ENCODE data around the gene DTD1.
"Not testable (repeated sequence)": the region's sequence is repeated elsewhere in the genome, so short reads cannot be mapped to it uniquely, and the experiment has no call there.

DTD1 gene

GRCh38 chr20:18748987-18749386 is 161.1 kb downstream of the DTD1 start:
- DNase-seq, result no peak

GRCh38 chr20:18749528-18749927 is 161.7 kb downstream of the DTD1 start:
- DNase-seq, result no peak

- no peak for DNase-seq
These were observed 162.9 kb downstream of the DTD1 start for GRCh38 chr20:18750735-18751134.

GRCh38 chr20:18754030-18754652 is 166.3 kb downstream of the DTD1 start:
- no peak for DNase-seq

- DNase-seq, result no peak
These were observed 166.8 kb downstream of the DTD1 start for GRCh38 chr20:18754653-18755045.

GRCh38 chr20:18760852-18761251 is 173.0 kb downstream of the DTD1 start:
- not testable (repeated sequence) for DNase-seq

GRCh38 chr20:18767676-18768075 is 179.8 kb downstream of the DTD1 start:
- no peak for DNase-seq

GRCh38 chr20:18773566-18773965 is 185.7 kb downstream of the DTD1 start:
- no peak for DNase-seq

- DNase-seq, result no peak
These were observed 186.4 kb downstream of the DTD1 start for GRCh38 chr20:18774207-18774606.

GRCh38 chr20:18775633-18776032 is 187.8 kb downstream of the DTD1 start:
- no peak for DNase-seq

- DNase-seq, result no peak
These were observed 191.0 kb downstream of the DTD1 start for GRCh38 chr20:18778690-18779392.

GRCh38 chr20:18780385-18781130 is 192.7 kb downstream of the DTD1 start:
- DNase-seq, result no peak

GRCh38 chr20:18781509-18781908 is 193.7 kb downstream of the DTD1 start:
- no peak for DNase-seq

GRCh38 chr20:18783385-18783959 is 195.6 kb downstream of the DTD1 start:
- DNase-seq, result no peak

GRCh38 chr20:18787046-18787445 is 199.2 kb downstream of the DTD1 start:
- DNase-seq, result not testable (repeated sequence)

GRCh38 chr20:18788021-18788420 is 200.2 kb downstream of the DTD1 start:
- no peak for DNase-seq

- DNase-seq, result no peak
These were observed 202.9 kb downstream of the DTD1 start for GRCh38 chr20:18790787-18791186.

GRCh38 chr20:18793625-18794427 is 206.0 kb downstream of the DTD1 start:
- peak; percentile 95 for DNase-seq

GRCh38 chr20:18794428-18794787 is 206.6 kb downstream of the DTD1 start:
- no peak for DNase-seq

GRCh38 chr20:18795366-18795765 is 207.5 kb downstream of the DTD1 start:
- no peak for DNase-seq

GRCh38 chr20:18796282-18796833 is 208.5 kb downstream of the DTD1 start:
- no peak for DNase-seq

GRCh38 chr20:18801516-18801915 is 213.7 kb downstream of the DTD1 start:
- DNase-seq, result no peak
